ENCODE results near the gene MAGI3. TPM values are rescaled to one million over a fixed set of nuclear protein-coding genes. Genes with fewer than 3 reads are reported as not detected.

Gene MAGI3
- total RNA-seq, 1 donor from 2014 or later = 7.0 TPM

DNA sequence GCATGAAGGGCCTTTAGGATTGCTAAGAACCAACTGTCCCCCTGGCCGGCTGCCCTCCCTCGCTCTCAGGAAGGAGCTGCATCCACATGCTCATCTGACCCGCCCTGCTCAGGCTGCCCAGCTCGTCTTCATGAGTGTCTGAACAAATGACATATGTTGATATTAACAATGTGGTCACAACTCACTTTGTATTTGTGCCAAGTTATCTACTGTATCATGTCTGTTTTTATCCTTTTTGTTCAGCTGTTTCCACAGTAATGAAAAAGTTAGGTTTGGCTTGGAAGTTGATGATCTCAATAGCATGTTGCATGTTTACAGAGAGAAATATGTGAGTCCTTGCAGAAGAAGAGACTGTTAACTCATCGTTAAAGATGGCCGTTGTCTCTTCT, 293.8 kb downstream of the MAGI3 start:
- H3K27ac Mint-ChIP-seq (ENCODE audit: unreplicated experiment) = no peak overlapping the region
- H3K9me3 Mint-ChIP-seq (ENCODE audit: unreplicated experiment) = no peaks in the 10 kb centered on the region
- H3K4me1 Mint-ChIP-seq (ENCODE audit: unreplicated experiment) = peaks cover 6% of the 10 kb centered on the region
- no peak overlapping the region for H3K4me3 Mint-ChIP-seq (ENCODE audit: unreplicated experiment)
- peaks cover 16% of the 10 kb centered on the region for H3K36me3 Mint-ChIP-seq (ENCODE audit: unreplicated experiment)
- H3K27me3 Mint-ChIP-seq (ENCODE audit: unreplicated experiment) = no peaks in the 10 kb centered on the region
- TF ChIP-seq, protein P1, sequence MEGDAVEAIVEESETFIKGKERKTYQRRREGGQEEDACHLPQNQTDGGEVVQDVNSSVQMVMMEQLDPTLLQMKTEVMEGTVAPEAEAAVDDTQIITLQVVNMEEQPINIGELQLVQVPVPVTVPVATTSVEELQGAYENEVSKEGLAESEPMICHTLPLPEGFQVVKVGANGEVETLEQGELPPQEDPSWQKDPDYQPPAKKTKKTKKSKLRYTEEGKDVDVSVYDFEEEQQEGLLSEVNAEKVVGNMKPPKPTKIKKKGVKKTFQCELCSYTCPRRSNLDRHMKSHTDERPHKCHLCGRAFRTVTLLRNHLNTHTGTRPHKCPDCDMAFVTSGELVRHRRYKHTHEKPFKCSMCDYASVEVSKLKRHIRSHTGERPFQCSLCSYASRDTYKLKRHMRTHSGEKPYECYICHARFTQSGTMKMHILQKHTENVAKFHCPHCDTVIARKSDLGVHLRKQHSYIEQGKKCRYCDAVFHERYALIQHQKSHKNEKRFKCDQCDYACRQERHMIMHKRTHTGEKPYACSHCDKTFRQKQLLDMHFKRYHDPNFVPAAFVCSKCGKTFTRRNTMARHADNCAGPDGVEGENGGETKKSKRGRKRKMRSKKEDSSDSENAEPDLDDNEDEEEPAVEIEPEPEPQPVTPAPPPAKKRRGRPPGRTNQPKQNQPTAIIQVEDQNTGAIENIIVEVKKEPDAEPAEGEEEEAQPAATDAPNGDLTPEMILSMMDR (IDR thresholded peaks at IDR 0.05) = no peak
- DNase-seq (ENCODE audit: extremely low spot score, unreplicated experiment) = no peak

DNA sequence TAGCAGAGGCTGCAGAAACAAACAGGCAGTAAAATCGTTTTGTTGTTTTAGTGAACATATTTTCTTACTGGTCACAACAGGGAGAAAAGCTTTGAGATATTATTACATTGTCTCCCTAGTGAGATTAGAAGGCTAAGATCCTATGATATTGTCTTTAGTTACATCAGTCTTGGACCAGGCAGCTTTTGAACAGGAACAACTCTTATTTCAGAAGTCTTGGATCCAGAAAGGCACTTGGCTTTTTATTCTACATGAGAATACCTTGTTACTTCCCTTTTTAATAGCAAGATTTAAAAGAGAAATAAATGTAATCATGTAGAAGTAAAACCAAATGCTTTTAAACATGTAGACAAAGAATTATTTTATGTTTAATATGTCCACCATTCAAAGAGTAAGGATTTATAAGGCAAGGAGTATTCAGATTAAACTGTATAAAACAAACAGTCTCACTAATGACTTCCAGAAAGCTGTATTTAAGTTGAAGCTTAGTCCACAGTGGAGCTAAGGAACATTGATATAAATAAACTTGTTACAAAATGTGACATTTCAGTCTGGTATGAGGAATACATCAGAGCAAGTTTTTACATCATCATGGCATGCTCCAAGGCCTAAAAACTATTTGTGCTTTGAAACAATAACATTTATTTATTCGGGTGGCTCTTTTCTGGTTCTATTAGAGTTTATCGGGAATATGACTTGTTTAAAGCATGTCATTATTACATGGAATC, 296.7 kb downstream of the MAGI3 start:
- TF ChIP-seq, protein P1 (IDR thresholded peaks at IDR 0.05) = no peak
- no peak overlapping the region for H3K4me3 Mint-ChIP-seq (ENCODE audit: unreplicated experiment)
- no peak overlapping the region for H3K27ac Mint-ChIP-seq (ENCODE audit: unreplicated experiment)
- no peaks in the 10 kb centered on the region for H3K9me3 Mint-ChIP-seq (ENCODE audit: unreplicated experiment)
- H3K36me3 Mint-ChIP-seq (ENCODE audit: unreplicated experiment) = peaks cover 29% of the 10 kb centered on the region
- DNase-seq (ENCODE audit: extremely low spot score, unreplicated experiment) = no peak
- no peaks in the 10 kb centered on the region for H3K27me3 Mint-ChIP-seq (ENCODE audit: unreplicated experiment)
- H3K4me1 Mint-ChIP-seq (ENCODE audit: unreplicated experiment) = peaks cover 6% of the 10 kb centered on the region

DNA sequence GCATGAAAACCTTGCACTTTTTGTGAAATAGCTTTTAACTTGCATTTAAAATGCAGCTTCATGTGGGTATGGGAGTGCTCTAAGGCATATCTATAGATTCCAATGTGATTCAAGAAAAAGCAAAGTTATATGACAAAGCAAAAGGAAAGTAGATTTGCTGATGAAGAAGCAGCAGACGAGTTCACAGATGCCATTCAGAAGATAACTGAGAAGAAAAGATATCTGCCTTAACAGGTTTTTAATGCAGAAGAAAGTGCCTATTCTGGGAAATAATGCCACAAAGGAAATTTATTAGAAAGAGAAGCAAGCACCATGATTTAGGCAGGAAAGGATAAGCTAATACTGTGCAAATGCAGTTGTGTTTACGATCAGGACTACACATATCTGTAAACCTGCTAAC, 300.9 kb downstream of the MAGI3 start:
- peaks cover 6% of the 10 kb centered on the region for H3K4me1 Mint-ChIP-seq (ENCODE audit: unreplicated experiment)
- peaks cover 29% of the 10 kb centered on the region for H3K9me3 Mint-ChIP-seq (ENCODE audit: unreplicated experiment)
- no peak overlapping the region for H3K27ac Mint-ChIP-seq (ENCODE audit: unreplicated experiment)
- H3K4me3 Mint-ChIP-seq (ENCODE audit: unreplicated experiment) = no peak overlapping the region
- TF ChIP-seq, protein P1 (IDR thresholded peaks at IDR 0.05) = no peak
- DNase-seq (ENCODE audit: extremely low spot score, unreplicated experiment) = no peak
- no peaks in the 10 kb centered on the region for H3K27me3 Mint-ChIP-seq (ENCODE audit: unreplicated experiment)
- H3K36me3 Mint-ChIP-seq (ENCODE audit: unreplicated experiment) = peaks cover 49% of the 10 kb centered on the region

DNA sequence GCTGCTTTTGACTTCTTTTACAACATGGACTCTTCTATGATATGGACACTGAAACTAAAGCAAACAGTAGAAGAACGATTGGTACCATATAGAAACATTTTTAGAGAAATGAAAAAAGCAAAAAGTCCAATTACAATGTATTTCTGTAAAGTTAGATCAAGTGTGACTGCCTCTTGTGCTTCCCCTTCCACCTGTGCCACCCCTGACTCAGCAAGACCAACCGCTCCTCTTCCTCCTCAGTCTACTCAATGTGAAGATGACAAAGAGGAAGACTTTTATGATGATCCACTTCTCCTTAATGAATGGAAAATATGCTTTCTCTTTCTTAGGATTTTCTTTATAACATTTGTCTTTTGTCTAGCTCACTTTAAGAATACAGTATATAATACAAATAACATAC, 302.0 kb downstream of the MAGI3 start:
- TF ChIP-seq, protein P1 (IDR thresholded peaks at IDR 0.05) = no peak
- Mint-ChIP-seq H3K27me3 (ENCODE audit: unreplicated experiment) (no peaks in the 10 kb centered on the region), H3K4me1 (ENCODE audit: unreplicated experiment) (peaks cover 2% of the 10 kb centered on the region), H3K4me3 (ENCODE audit: unreplicated experiment) (no peak overlapping the region), H3K27ac (ENCODE audit: unreplicated experiment) (no peak overlapping the region), H3K36me3 (ENCODE audit: unreplicated experiment) (peaks cover 53% of the 10 kb centered on the region), H3K9me3 (ENCODE audit: unreplicated experiment) (peaks cover 29% of the 10 kb centered on the region)
- DNase-seq (ENCODE audit: extremely low spot score, unreplicated experiment) = no peak

DNA sequence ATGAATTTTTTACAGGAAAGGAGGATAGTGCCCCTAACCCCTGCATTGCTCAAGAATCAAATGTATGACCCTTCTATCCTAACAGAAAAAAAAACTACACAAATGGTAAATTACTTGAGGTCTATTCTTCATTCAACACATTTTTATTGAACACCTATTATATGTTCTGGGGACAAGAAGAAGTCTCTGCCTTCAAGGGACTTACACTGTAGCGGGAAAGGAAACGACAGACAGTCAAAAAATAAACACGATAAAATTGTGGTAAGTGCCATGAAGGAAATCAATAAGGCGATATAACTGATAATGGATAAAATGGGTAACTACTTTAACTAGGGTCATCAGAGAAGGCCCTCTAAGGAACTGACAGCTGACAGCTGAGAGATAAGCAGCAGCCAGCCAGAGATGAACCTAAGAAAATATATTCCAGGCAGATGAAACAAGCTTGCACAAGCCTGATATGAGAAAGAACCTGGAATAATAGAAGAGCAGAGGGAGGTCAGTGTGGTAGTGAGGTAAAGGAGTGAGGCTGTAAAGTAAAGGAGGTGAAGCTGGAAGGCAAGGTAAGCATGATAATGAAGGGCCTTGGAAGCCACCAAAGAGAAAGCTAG, 302.6 kb downstream of the MAGI3 start:
- Mint-ChIP-seq H3K36me3 (ENCODE audit: unreplicated experiment) (peaks cover 54% of the 10 kb centered on the region), H3K4me3 (ENCODE audit: unreplicated experiment) (no peak overlapping the region), H3K9me3 (ENCODE audit: unreplicated experiment) (peaks cover 29% of the 10 kb centered on the region), H3K4me1 (ENCODE audit: unreplicated experiment) (no peaks in the 10 kb centered on the region), H3K27me3 (ENCODE audit: unreplicated experiment) (no peaks in the 10 kb centered on the region), H3K27ac (ENCODE audit: unreplicated experiment) (no peak overlapping the region)
- DNase-seq (ENCODE audit: extremely low spot score, unreplicated experiment) = no peak
- TF ChIP-seq, protein P1 (IDR thresholded peaks at IDR 0.05) = no peak
